GM23338 (cell line): Measurements from ENCODE around the gene OR5H15. TPM values are rescaled to one million over a fixed set of nuclear protein-coding genes. Genes with fewer than 3 reads are reported as not detected.
"Not testable (repeated sequence)": the region's sequence is repeated elsewhere in the genome, so short reads cannot be mapped to it uniquely, and the experiment has no call there.

Experiments
- ATAC-seq: fragments of 200-7000 bp; cut with Tn5 transposase; 3 replicates; pipeline ENCODE4 v1.9.1; 2020
- DNase-seq: peaks from one replicate; pipeline ENCODE4 v3.0.0-alpha.2; 2015; ENCODE audit warnings: low spot score
- H2AFZ ChIP-seq: fragments of 200-600 bp; sonication (generic); 2 replicates; pipeline ENCODE4 v1.8.0; 2016; ENCODE audit warnings: antibody characterized with exemption, mild to moderate bottlenecking, moderate library complexity
- H3F3A ChIP-seq: fragments of 200-600 bp; sonication (generic); replicated peaks from 2 replicates; pipeline ENCODE4 v1.8.0; 2017; ENCODE audit warnings: antibody characterized with exemption, mixed run types, low read depth
- H3K27ac ChIP-seq: fragments of 200-600 bp; sonication (generic); 2 replicates; pipeline ENCODE4 v1.6.1; 2016; ENCODE audit warnings: low read depth
- H3K27me3 ChIP-seq: fragments of 200-600 bp; sonication (generic); 2 replicates; pipeline ENCODE4 v1.8.0; 2016; ENCODE audit warnings: mild to moderate bottlenecking, mixed run types, moderate library complexity; ENCODE audit not compliant: insufficient read depth
- H3K36me3 ChIP-seq: fragments of 200-600 bp; sonication (generic); 2 replicates; pipeline ENCODE4 v1.8.0; 2016; ENCODE audit warnings: mild to moderate bottlenecking; ENCODE audit not compliant: insufficient read depth
- H3K4me1 ChIP-seq: fragments of 200-600 bp; sonication (generic); 2 replicates; pipeline ENCODE4 v1.8.0; 2016; ENCODE audit warnings: mild to moderate bottlenecking, moderate library complexity; ENCODE audit not compliant: insufficient read depth
- H3K4me2 ChIP-seq: fragments of 200-600 bp; sonication (generic); 2 replicates; pipeline ENCODE4 v1.7.1; 2017; ENCODE audit warnings: mixed run types
- H3K4me3 ChIP-seq: fragments of 200-600 bp; sonication (generic); 2 replicates; pipeline ENCODE4 v1.6.1; 2016; ENCODE audit warnings: mixed run types
- H3K79me2 ChIP-seq: fragments of 200-600 bp; sonication (generic); replicated peaks from 2 replicates; pipeline ENCODE4 v1.8.0; 2017; ENCODE audit warnings: mild to moderate bottlenecking; ENCODE audit not compliant: insufficient read depth
- H3K9me2 ChIP-seq: fragments of 200-600 bp; sonication (generic); 2 replicates; pipeline ENCODE4 v1.8.0; 2017; ENCODE audit not compliant: insufficient read depth
- H4K20me1 ChIP-seq: fragments of 200-600 bp; sonication (generic); replicated peaks from 2 replicates; pipeline ENCODE4 v1.8.0; 2017; ENCODE audit warnings: mild to moderate bottlenecking; ENCODE audit not compliant: insufficient read depth
- H3K27ac Mint-ChIP-seq: 2 replicates; pipeline ENCODE4 v1.8.0; 2020; ENCODE audit warnings: inconsistent platforms, mild to moderate bottlenecking, moderate library complexity, mixed read lengths
- H3K27me3 Mint-ChIP-seq: 3 replicates; pipeline ENCODE4 v1.8.0; 2022; ENCODE audit warnings: low read depth, mild to moderate bottlenecking, moderate library complexity, mixed read lengths, inconsistent platforms; ENCODE audit not compliant: insufficient read depth, poor library complexity
- H3K36me3 Mint-ChIP-seq: 3 replicates; pipeline ENCODE4 v1.8.0; 2021; ENCODE audit warnings: low read depth, mild to moderate bottlenecking, inconsistent platforms, moderate library complexity, mixed read lengths
- H3K4me1 Mint-ChIP-seq: 3 replicates; pipeline ENCODE4 v1.8.0; 2020; ENCODE audit warnings: mild to moderate bottlenecking, inconsistent platforms, mixed read lengths
- H3K4me3 Mint-ChIP-seq: 3 replicates; pipeline ENCODE4 v1.8.0; 2021; ENCODE audit warnings: moderate library complexity, mild to moderate bottlenecking, inconsistent platforms, mixed read lengths
- H3K9me3 Mint-ChIP-seq: 3 replicates; pipeline ENCODE4 v1.8.0; 2020; ENCODE audit warnings: moderate library complexity, mild to moderate bottlenecking, inconsistent platforms, mixed read lengths
- CREB1 ChIP-seq: fragments of 250-450 bp; sonication (Bioruptor Pico); IDR thresholded peaks from 2 replicates; pipeline ENCODE4 v1.5.0; 2020; ENCODE audit warnings: low read depth, mild to moderate bottlenecking, moderate library complexity
- EZH2 ChIP-seq: fragments of 200-600 bp; sonication (generic); IDR thresholded peaks from one replicate; pipeline ENCODE4 v1.8.0; 2017; ENCODE audit warnings: antibody characterized with exemption, mild to moderate bottlenecking, low read depth; ENCODE audit not compliant: unreplicated experiment
- EZH2phosphoT487 ChIP-seq: fragments of 200-600 bp; sonication (generic); IDR thresholded peaks from one replicate; pipeline ENCODE4 v1.8.1; 2018; ENCODE audit warnings: antibody characterized with exemption; ENCODE audit not compliant: unreplicated experiment
- JUNB ChIP-seq: IDR thresholded peaks from one replicate; pipeline ENCODE4 v1.6.1; 2016; ENCODE audit warnings: antibody characterized with exemption; ENCODE audit not compliant: unreplicated experiment
- NANOG ChIP-seq: IDR thresholded peaks from 2 replicates; pipeline ENCODE4 v1.6.1; 2016; ENCODE audit warnings: antibody characterized with exemption, borderline replicate concordance
- POLR2AphosphoS5 ChIP-seq: IDR thresholded peaks from 2 replicates; pipeline ENCODE4 v1.6.1; 2016; ENCODE audit warnings: antibody characterized with exemption, low read depth
- ZNF114 ChIP-seq: fragments of 250-450 bp; sonication (Bioruptor Pico); IDR thresholded peaks from 2 replicates; pipeline ENCODE4 v1.5.0; 2020; ENCODE audit warnings: mild to moderate bottlenecking, moderate library complexity
- ZNF331 ChIP-seq: fragments of 250-450 bp; sonication (Bioruptor Pico); IDR thresholded peaks from 2 replicates; pipeline ENCODE4 v1.5.0; 2020; ENCODE audit warnings: low read depth, mild to moderate bottlenecking, moderate library complexity
- ZNF462 ChIP-seq: fragments of 250-450 bp; sonication (Bioruptor Pico); IDR thresholded peaks from 2 replicates; pipeline ENCODE4 v1.5.0; 2020; ENCODE audit warnings: mild to moderate bottlenecking, moderate library complexity
- polyA plus RNA-seq: library from polyadenylated mRNA; unstranded; fragments of >200 nt; fragmentation: Nextera tagmentation; extraction: Ambion mirVana; gene quantifications from 2 replicates; pipeline ENCODE4 v1.2.1, GENCODE V29; 2016
- total RNA-seq: library from RNA; depleted of rRNA; stranded (reverse); fragments of >200 nt; shearing (Covaris generic); gene quantifications from 2 replicates; pipeline ENCODE4 v1.2.3, GENCODE V29; 2014

The OR5H15 gene
- total and polyA plus RNA-seq, 2 experiments from 2014 or later, result not detected

- no peak for TF ChIP-seq ZNF462 (CRISPR knock-in tag)
- no peak for TF ChIP-seq NANOG
- TF ChIP-seq JUNB, result no peak
- no peak for TF ChIP-seq ZNF114 (CRISPR knock-in tag)
- TF ChIP-seq CREB1 (CRISPR knock-in tag), result no peak
- no peak for TF ChIP-seq EZH2phosphoT487
- no peak for TF ChIP-seq ZNF331
- no peak for TF ChIP-seq POLR2AphosphoS5
- TF ChIP-seq EZH2, result no peak
Measured at GRCh38 chr3:98148751-98149150, 17.7 kb upstream of the OR5H15 start (continued).

- not testable (repeated sequence) for H3K27me3 ChIP-seq, H3K4me1 ChIP-seq, H3K27ac Mint-ChIP-seq, H3K27me3 Mint-ChIP-seq, H3K27ac ChIP-seq, H3K36me3 Mint-ChIP-seq, ATAC-seq, H3K36me3 ChIP-seq, H3K9me3 Mint-ChIP-seq, H3K4me2 ChIP-seq, H3K9me2 ChIP-seq, H3K4me3 Mint-ChIP-seq, H3K4me3 ChIP-seq, H2AFZ ChIP-seq, H3K79me2 ChIP-seq, H3F3A ChIP-seq, H4K20me1 ChIP-seq, H3K4me1 Mint-ChIP-seq, DNase-seq
Measured at GRCh38 chr3:98149456-98149855, 17.0 kb upstream of the OR5H15 start.
